Measurements from ENCODE around the gene KBTBD4. TPM values are rescaled to one million over a fixed set of nuclear protein-coding genes. Genes with fewer than 3 reads are reported as not detected.

The KBTBD4 gene
- total RNA-seq, 4 donors from 2014 or later, result 9.7 to 36.3 (median 18.5) TPM

- H3K27ac ChIP-seq, result peak overlapping the region; percentile 29 to 79
- peak in 1 of 2 donors; percentile 57 for TF ChIP-seq POLR2A (IDR thresholded peaks at IDR 0.05)
- TF ChIP-seq, protein P1, sequence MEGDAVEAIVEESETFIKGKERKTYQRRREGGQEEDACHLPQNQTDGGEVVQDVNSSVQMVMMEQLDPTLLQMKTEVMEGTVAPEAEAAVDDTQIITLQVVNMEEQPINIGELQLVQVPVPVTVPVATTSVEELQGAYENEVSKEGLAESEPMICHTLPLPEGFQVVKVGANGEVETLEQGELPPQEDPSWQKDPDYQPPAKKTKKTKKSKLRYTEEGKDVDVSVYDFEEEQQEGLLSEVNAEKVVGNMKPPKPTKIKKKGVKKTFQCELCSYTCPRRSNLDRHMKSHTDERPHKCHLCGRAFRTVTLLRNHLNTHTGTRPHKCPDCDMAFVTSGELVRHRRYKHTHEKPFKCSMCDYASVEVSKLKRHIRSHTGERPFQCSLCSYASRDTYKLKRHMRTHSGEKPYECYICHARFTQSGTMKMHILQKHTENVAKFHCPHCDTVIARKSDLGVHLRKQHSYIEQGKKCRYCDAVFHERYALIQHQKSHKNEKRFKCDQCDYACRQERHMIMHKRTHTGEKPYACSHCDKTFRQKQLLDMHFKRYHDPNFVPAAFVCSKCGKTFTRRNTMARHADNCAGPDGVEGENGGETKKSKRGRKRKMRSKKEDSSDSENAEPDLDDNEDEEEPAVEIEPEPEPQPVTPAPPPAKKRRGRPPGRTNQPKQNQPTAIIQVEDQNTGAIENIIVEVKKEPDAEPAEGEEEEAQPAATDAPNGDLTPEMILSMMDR (IDR thresholded peaks at IDR 0.05), result no peak
- peaks cover 0 to 12% of the 10 kb centered on the region in 2 donors for H3K4me1 ChIP-seq
- H3K9me3 ChIP-seq, result no peaks in the 10 kb centered on the region
- no peaks in the 10 kb centered on the region for H3K27me3 ChIP-seq
- DNase-seq, result peak; percentile 41 to 69
- H3K4me3 ChIP-seq, result peak overlapping the region; percentile 34 to 53
- intact Hi-C loops (cut with DNase I; ENCODE audit: low total_unique reads), result no loop called here
- no peaks in the 10 kb centered on the region for H3K36me3 ChIP-seq
Observed at GRCh38 chr11:47589977-47590861, 11.4 kb upstream of the KBTBD4 start.

DNA sequence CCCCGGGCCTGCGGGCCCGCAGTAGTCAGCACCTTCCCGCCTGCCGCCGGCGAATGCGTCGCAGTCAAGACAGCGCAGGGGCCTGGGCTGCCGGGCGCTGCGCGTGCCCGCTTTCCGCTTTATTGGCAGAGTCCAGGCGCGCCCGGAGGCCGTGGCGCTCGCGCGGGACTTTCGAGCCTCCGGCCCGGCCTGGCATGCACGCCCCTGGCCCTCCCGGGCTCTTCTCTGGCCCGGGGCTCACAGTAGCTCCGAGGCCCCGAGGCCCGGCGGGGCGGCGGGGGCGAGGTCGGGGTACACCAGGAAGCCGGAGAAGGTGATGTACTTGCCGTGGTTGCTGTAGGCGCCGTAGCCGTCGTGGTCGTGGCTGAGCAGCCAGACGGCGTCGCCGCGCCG lies 10.8 kb upstream of the KBTBD4 start:
- TF ChIP-seq, protein P1 (IDR thresholded peaks at IDR 0.05), result no peak
- no peak for TF ChIP-seq POLR2A (IDR thresholded peaks at IDR 0.05)

GRCh38 chr11:47589118-47589517 lies 10.3 kb upstream of the KBTBD4 start:
- Histone ChIP-seq H3K9me3 (no peaks in the 10 kb centered on the region), H3K27me3 (no peaks in the 10 kb centered on the region), H3K4me3 (peak overlapping the region; percentile 34 to 53), H3K36me3 (no peaks in the 10 kb centered on the region), H3K27ac (peak overlapping the region; percentile 29 to 79), H3K4me1 (peaks cover 0 to 8% of the 10 kb centered on the region in 2 donors)
- TF ChIP-seq, protein P1 (IDR thresholded peaks at IDR 0.05), result no peak
- TF ChIP-seq POLR2A (IDR thresholded peaks at IDR 0.05), result no peak
- intact Hi-C loops (cut with DNase I; ENCODE audit: low total_unique reads), result no loop called here
- no peak for DNase-seq

More for the DNA sequence above, 10.8 kb upstream of the KBTBD4 start:
- intact Hi-C loops (cut with DNase I; ENCODE audit: low total_unique reads), result no loop called here
- DNase-seq, result peak in 1 of 2 donors; percentile 47
- Histone ChIP-seq H3K4me3 (peak overlapping the region; percentile 34 to 53), H3K4me1 (peaks cover 0 to 12% of the 10 kb centered on the region in 2 donors), H3K27me3 (no peaks in the 10 kb centered on the region), H3K27ac (peak overlapping the region; percentile 29 to 79), H3K9me3 (no peaks in the 10 kb centered on the region), H3K36me3 (no peaks in the 10 kb centered on the region)

DNA sequence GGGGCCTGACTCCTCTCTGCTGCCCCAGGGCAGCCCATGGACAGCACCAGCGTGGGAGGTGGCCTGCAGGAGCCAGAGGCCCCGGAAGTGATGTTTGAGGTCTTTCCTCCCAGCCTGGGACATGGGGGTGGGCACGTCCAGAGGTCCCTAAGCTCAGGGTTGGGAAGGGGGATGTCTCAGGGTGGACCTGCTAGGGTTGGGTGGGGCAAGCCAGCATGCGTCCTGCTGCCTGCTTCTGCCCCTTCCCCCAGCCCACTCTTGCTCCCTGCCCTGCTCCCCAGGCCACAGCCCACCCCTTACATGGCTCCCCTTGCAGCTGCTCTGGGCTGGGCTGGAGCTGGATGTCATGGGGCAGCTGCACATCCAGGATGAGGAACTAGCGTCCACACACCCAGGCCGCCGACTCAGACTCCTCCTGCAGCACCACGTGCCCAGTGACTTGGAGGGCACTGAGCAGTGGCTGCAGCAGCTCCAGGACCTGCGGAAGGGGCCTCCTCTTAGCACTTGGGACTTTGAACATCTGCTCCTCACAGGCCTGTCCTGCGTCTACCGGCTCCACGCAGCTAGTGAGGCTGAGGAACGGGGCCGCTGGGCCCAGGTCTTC lies 9.1 kb upstream of the KBTBD4 start:
- no peaks in the 10 kb centered on the region for H3K4me1 ChIP-seq
- H3K9me3 ChIP-seq, result no peaks in the 10 kb centered on the region
- no peak for DNase-seq
- no peak overlapping the region for H3K27ac ChIP-seq
- intact Hi-C loops (cut with DNase I; ENCODE audit: low total_unique reads), result no loop called here
- H3K4me3 ChIP-seq, result no peak overlapping the region
- H3K27me3 ChIP-seq, result no peaks in the 10 kb centered on the region
- H3K36me3 ChIP-seq, result no peaks in the 10 kb centered on the region
- TF ChIP-seq, protein P1 (IDR thresholded peaks at IDR 0.05), result no peak
- TF ChIP-seq POLR2A (IDR thresholded peaks at IDR 0.05), result no peak
